ENCODE results near the gene CCDC80.
A peak's percentile ranks its signal among the peaks of the same experiment; 100 is the strongest.
"Not testable (repeated sequence)": the region's sequence is repeated elsewhere in the genome, so short reads cannot be mapped to it uniquely, and the experiment has no call there.

The CCDC80 gene

GRCh38 chr3:112675349-112675748 is 34.4 kb upstream of the CCDC80 start:
- Mint-ChIP-seq H3K27ac (no peak overlapping the region), H3K4me1 (peaks cover 16% of the 10 kb centered on the region)

GRCh38 chr3:112672716-112673541 is 32.0 kb upstream of the CCDC80 start:
- Mint-ChIP-seq H3K36me3 (no peaks in the 10 kb centered on the region), H3K27me3 (peaks cover 10% of the 10 kb centered on the region), H3K4me1 (peaks cover 16% of the 10 kb centered on the region), H3K27ac (no peak overlapping the region), H3K9me3 (no peaks in the 10 kb centered on the region), H3K4me3 (no peak overlapping the region)
- DNase-seq (ENCODE audit: low spot score in 2 of 2) (no peak), ATAC-seq (ENCODE audit: low read depth) (no peak)

More at GRCh38 chr3:112675349-112675748, 34.4 kb upstream of the CCDC80 start:
- Mint-ChIP-seq H3K9me3 (no peaks in the 10 kb centered on the region), H3K4me3 (no peak overlapping the region), H3K36me3 (no peaks in the 10 kb centered on the region), H3K27me3 (peaks cover 8% of the 10 kb centered on the region)
- DNase-seq (ENCODE audit: low spot score in 2 of 2), result no peak
- no peak for ATAC-seq (ENCODE audit: low read depth)

- H3K4me1 Mint-ChIP-seq, result peaks cover 16% of the 10 kb centered on the region
- no peak overlapping the region for H3K27ac Mint-ChIP-seq
- H3K4me3 Mint-ChIP-seq, result no peak overlapping the region
- H3K27me3 Mint-ChIP-seq, result peaks cover 10% of the 10 kb centered on the region
- ATAC-seq (ENCODE audit: low read depth) (no peak), DNase-seq (ENCODE audit: low spot score in 2 of 2) (no peak)
- H3K9me3 Mint-ChIP-seq, result no peaks in the 10 kb centered on the region
- H3K36me3 Mint-ChIP-seq, result no peaks in the 10 kb centered on the region
These were observed 31.2 kb upstream of the CCDC80 start for GRCh38 chr3:112671930-112672715.

- Mint-ChIP-seq H3K36me3 (no peaks in the 10 kb centered on the region), H3K27me3 (peaks cover 10% of the 10 kb centered on the region), H3K4me3 (no peak overlapping the region), H3K9me3 (no peaks in the 10 kb centered on the region), H3K4me1 (peaks cover 5% of the 10 kb centered on the region), H3K27ac (no peak overlapping the region)
- DNase-seq (ENCODE audit: low spot score in 2 of 2) (no peak), ATAC-seq (ENCODE audit: low read depth) (no peak)
These were observed 29.9 kb upstream of the CCDC80 start for GRCh38 chr3:112670824-112671223.

GRCh38 chr3:112667599-112667998 is 26.7 kb upstream of the CCDC80 start:
- ATAC-seq (ENCODE audit: low read depth) (no peak), DNase-seq (ENCODE audit: low spot score in 2 of 2) (no peak)
- Mint-ChIP-seq H3K9me3 (no peaks in the 10 kb centered on the region), H3K4me1 (peaks cover 3% of the 10 kb centered on the region), H3K36me3 (no peaks in the 10 kb centered on the region), H3K27me3 (peaks cover 9% of the 10 kb centered on the region), H3K4me3 (no peak overlapping the region), H3K27ac (no peak overlapping the region)

- H3K27me3 Mint-ChIP-seq; H3K4me1 Mint-ChIP-seq; ATAC-seq (ENCODE audit: low read depth); H3K9me3 Mint-ChIP-seq; H3K4me3 Mint-ChIP-seq; DNase-seq (ENCODE audit: low spot score in 2 of 2); H3K27ac Mint-ChIP-seq; H3K36me3 Mint-ChIP-seq: not testable (repeated sequence)
These were observed 24.1 kb upstream of the CCDC80 start for GRCh38 chr3:112665009-112665408.

GRCh38 chr3:112656043-112656442 is 15.1 kb upstream of the CCDC80 start:
- DNase-seq (ENCODE audit: low spot score in 2 of 2), result no peak
- Mint-ChIP-seq H3K4me1 (peaks cover 2% of the 10 kb centered on the region), H3K36me3 (no peaks in the 10 kb centered on the region), H3K4me3 (no peak overlapping the region), H3K27ac (no peak overlapping the region), H3K9me3 (no peaks in the 10 kb centered on the region), H3K27me3 (no peaks in the 10 kb centered on the region)
- ATAC-seq (ENCODE audit: low read depth), result no peak

- DNase-seq (ENCODE audit: low spot score in 2 of 2) (no peak), ATAC-seq (ENCODE audit: low read depth) (peak; percentile 53)
- no peak overlapping the region for H3K4me3 Mint-ChIP-seq
- no peaks in the 10 kb centered on the region for H3K36me3 Mint-ChIP-seq
- no peaks in the 10 kb centered on the region for H3K27me3 Mint-ChIP-seq
- H3K4me1 Mint-ChIP-seq, result peaks cover 2% of the 10 kb centered on the region
- H3K27ac Mint-ChIP-seq, result no peak overlapping the region
- no peaks in the 10 kb centered on the region for H3K9me3 Mint-ChIP-seq
These were observed 14.0 kb upstream of the CCDC80 start for GRCh38 chr3:112654979-112655378.

GRCh38 chr3:112654492-112654891 is 13.5 kb upstream of the CCDC80 start:
- H3K4me3 Mint-ChIP-seq, result no peak overlapping the region
- H3K36me3 Mint-ChIP-seq, result no peaks in the 10 kb centered on the region

GRCh38 chr3:112653881-112654300 is 12.9 kb upstream of the CCDC80 start:
- H3K27me3 Mint-ChIP-seq, result no peaks in the 10 kb centered on the region

More at GRCh38 chr3:112654492-112654891, 13.5 kb upstream of the CCDC80 start:
- Mint-ChIP-seq H3K9me3 (no peaks in the 10 kb centered on the region), H3K27ac (no peak overlapping the region), H3K4me1 (peaks cover 4% of the 10 kb centered on the region), H3K27me3 (no peaks in the 10 kb centered on the region)
- DNase-seq (ENCODE audit: low spot score in 2 of 2), result no peak
- ATAC-seq (ENCODE audit: low read depth), result no peak

GRCh38 chr3:112653209-112653871 is 12.4 kb upstream of the CCDC80 start:
- Mint-ChIP-seq H3K27ac (no peak overlapping the region), H3K36me3 (no peaks in the 10 kb centered on the region), H3K9me3 (no peaks in the 10 kb centered on the region), H3K27me3 (no peaks in the 10 kb centered on the region), H3K4me1 (peaks cover 9% of the 10 kb centered on the region), H3K4me3 (no peak overlapping the region)
- no peak for ATAC-seq (ENCODE audit: low read depth)
- no peak for DNase-seq (ENCODE audit: low spot score in 2 of 2)

More at GRCh38 chr3:112653881-112654300, 12.9 kb upstream of the CCDC80 start:
- DNase-seq (ENCODE audit: low spot score in 2 of 2) (no peak), ATAC-seq (ENCODE audit: low read depth) (no peak)
- no peak overlapping the region for H3K27ac Mint-ChIP-seq
- H3K4me3 Mint-ChIP-seq, result no peak overlapping the region
- no peaks in the 10 kb centered on the region for H3K9me3 Mint-ChIP-seq
- H3K36me3 Mint-ChIP-seq, result no peaks in the 10 kb centered on the region
- peaks cover 6% of the 10 kb centered on the region for H3K4me1 Mint-ChIP-seq

- Mint-ChIP-seq H3K27ac (no peak overlapping the region), H3K4me3 (no peak overlapping the region), H3K36me3 (no peaks in the 10 kb centered on the region), H3K4me1 (peaks cover 9% of the 10 kb centered on the region), H3K9me3 (no peaks in the 10 kb centered on the region), H3K27me3 (peaks cover 4% of the 10 kb centered on the region)
- DNase-seq (ENCODE audit: low spot score in 2 of 2) (no peak), ATAC-seq (ENCODE audit: low read depth) (no peak)
These were observed 10.6 kb upstream of the CCDC80 start for GRCh38 chr3:112651516-112651915.

GRCh38 chr3:112651071-112651470 is 10.1 kb upstream of the CCDC80 start:
- peaks cover 4% of the 10 kb centered on the region for H3K27me3 Mint-ChIP-seq
- ATAC-seq (ENCODE audit: low read depth) (no peak), DNase-seq (ENCODE audit: low spot score in 2 of 2) (no peak)
- no peaks in the 10 kb centered on the region for H3K9me3 Mint-ChIP-seq
- no peak overlapping the region for H3K27ac Mint-ChIP-seq
- H3K36me3 Mint-ChIP-seq, result no peaks in the 10 kb centered on the region
- H3K4me1 Mint-ChIP-seq, result peaks cover 9% of the 10 kb centered on the region
- H3K4me3 Mint-ChIP-seq, result no peak overlapping the region

GRCh38 chr3:112650482-112650881 is 9.5 kb upstream of the CCDC80 start:
- Mint-ChIP-seq H3K27ac (no peak overlapping the region), H3K4me3 (no peak overlapping the region), H3K36me3 (no peaks in the 10 kb centered on the region), H3K27me3 (peaks cover 4% of the 10 kb centered on the region), H3K4me1 (peaks cover 9% of the 10 kb centered on the region), H3K9me3 (no peaks in the 10 kb centered on the region)
- no peak for DNase-seq (ENCODE audit: low spot score in 2 of 2)
- ATAC-seq (ENCODE audit: low read depth), result no peak

Data from memory B cell (primary cell).